OCI-M2 (cell line): Measurements from ENCODE around the gene KCTD21.

Experiments used
- DNase-seq: peaks from one replicate; lab custom pipeline; 2025; ENCODE audit not compliant: unreplicated experiment; lab: John Stamatoyannopoulos, UW

KCTD21 gene

DNA sequence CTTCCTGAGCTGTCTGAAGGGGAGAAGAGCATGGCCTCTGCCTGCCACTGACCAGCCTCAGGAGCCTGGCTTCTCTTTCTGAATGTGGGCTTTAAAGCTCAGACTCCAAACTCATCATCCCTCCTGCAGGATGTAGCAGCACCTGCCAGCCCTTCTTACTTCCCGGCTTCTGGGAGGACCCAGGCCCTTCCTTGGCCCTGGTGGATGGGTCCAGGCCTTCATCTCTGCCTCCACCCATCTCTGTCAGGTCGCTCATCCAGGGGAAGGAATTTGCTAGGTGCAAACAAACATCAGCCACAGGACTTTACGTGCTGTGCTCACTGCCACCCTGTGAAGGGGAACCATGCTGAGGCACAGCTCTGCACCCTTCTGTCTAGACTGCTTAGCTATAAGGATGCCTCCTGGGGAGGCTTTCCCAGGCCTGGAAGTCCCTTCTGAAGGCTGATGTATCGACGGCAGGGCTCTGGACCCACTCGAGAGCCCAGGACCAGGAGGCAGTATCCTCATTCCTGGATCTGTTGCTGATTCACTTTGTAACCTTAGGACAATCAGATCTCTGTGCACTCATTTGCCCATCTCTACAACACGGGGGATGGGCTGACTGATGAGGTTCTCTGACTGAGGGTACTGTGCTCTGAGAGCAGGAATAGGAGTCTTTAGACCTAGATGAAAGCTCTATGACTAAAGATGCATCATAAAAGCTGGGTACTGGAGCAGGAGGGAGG is 31.2 kb upstream of the KCTD21 start:
- no peak for DNase-seq

DNA sequence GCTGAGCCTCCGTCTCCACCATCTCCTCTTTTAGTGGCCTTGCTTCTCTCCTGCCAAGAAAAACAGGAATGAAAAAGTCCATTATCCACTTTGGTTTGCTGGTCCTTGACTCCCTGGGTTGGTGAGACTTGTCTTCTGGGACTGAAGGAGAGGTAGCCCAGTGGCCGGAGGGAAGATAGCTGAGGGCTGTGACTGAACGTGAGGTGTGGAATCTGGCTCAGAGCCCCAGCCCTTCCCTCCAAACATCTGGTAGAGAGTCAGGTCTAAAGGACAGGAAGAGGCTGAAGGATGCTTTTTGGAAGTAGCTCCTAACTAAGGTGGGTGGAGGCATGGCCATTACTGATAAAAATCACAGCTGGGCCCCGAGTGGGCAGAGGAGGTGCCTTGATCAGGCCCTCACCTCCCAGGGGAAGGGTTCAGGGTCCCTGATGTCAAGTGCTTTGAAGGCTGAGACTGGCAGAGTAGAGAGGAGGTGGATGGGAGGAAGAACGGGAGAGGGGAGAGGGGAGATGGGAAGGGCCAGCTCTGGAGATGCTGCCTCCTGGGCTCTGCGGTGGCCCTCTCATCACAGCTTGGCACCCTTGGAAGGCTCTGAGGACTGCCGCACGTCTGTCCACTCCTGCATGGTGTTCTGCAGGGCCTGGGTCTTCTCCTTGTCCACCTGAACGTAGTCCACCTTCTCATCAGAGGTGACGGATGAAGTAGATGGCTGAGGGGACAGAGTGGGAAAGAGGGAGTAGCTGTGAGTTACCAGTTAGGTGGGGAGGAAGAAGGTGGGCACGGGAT is 30.5 kb upstream of the KCTD21 start:
- no peak for DNase-seq

DNA sequence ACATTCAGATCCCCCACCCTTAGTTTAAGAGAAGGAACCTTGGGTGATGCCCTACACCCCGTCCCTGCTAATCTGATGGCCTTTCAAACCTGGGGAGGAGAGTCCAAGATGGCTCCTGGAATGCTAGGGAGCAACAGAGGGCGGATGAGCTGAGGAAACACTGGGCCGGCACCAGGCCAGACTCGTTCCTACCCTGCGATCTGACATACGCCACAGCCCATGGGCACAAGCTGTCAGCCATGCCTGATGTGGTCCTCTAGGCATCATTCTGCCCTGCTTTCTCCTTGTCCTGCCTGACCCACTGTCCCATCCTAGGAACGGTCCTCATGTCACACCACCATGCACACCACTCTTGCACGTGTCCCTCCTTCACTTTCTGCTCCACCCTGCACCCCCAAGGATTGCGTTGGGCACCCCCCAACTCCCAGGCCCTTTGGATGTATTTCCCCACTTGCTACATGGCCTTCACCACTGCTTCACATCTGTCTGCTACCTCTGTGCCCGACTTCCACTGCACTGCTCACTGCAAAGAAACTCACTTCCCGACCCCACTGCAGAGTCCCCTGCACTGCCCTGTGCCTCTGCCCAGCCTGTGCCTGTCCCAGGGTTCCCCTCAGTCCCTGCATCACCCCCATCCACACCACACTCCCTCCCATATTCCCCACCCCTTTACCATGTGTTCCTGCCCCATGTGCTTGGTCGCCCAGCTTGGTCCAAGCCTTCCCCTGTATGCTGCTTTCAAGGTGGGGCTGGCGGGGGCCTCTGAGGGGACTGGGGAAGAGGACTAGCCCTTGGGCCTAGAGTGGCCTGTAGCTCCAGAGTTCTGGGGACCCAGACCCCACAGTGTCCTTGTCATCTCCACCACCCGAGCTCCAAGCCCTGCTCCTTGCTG is 29.5 kb upstream of the KCTD21 start:
- no peak for DNase-seq

DNA sequence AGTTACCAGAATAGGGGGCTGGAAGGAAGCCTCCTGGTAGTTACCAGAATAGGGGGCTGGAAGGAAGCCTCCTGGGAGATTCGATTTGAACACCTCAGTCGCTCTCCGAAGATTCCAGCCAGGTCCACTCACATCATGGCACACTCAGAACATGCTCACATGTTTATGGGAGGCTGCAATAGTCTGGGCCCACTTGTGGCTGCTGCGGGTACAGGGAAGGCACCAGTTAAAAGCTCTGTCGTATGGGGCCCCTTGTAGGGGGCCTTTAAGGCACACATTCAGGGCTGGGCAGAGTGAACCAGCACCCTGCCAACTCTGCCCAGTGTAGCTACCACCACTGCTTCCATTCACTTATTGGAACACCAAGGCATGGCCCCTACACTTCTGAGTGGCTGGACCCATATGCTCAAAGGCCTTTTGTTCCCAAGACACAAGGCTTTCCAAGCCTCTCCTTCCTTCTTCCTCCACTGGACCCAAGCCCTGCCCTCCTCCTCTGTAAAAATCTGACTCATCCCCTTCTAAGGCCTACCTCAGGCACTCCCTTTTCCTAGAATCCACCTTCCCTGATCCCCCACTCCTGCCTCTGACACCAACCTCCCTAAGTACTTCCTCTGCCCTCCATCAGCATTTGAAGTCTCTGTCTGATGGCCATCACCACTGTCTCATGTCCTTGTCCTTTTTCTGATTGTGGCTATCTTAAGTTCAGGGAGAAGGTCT is 28.3 kb upstream of the KCTD21 start:
- DNase-seq = no peak

DNA sequence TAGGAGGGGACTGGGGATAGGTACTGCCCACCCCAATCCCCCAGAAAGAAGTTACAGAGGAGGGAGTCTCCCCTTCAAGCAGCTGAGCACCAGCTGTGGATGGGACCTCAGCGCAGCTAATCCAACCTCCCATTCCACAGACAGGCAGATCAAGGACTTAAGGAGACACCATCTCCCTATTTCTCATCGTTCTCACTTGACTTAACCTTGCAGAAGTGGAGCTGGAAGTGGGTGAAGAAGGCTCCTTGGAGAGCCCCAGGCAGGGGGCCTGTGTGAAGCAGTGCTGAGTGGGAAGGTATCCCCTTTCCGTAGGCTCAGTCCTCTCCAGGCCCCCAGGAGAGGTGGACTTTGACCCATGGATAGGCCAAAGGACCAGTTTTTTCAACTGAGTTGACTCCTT is 27.6 kb upstream of the KCTD21 start:
- DNase-seq = no peak

DNA sequence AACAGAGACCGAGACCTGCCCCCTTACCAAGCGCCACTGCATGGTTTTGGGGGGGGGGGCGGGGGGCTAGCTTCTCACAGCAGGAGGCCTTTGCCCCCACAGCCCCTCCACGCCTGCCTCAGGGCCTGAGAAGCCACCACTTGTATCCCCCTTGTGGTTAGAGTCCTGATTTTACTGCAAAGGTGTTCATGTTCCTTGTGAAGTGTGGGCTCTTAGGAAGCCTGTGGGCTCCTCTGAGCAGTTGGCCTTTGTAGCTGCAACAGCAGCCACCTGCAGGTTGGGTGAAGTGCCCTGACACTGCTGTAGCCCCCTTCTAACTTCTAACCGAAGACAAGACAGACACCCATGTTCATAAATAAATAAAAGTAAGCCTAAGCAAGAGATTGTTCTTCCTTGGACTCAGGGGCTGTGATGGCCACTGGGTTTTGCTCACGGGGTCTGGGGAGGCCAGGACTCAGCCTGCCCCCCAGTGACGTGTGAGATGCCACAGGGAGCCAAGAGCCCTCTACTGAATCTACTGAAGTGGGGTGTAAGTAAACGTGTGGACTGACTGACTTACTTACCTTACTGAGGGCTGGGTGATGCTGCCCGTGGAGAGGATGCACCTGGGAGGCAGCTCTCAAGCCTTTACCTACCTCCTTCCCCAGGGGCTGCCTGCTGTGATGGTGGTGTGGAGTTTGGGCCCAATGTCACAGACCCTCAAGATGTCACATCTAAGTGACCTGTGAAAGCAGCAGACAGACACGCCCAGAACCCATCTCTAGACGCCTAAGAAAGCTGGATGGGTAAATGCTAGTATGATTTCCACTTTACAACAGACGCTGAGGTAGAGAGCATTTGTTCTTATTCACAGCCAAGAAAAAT is 26.1 kb upstream of the KCTD21 start:
- DNase-seq = no peak

DNA sequence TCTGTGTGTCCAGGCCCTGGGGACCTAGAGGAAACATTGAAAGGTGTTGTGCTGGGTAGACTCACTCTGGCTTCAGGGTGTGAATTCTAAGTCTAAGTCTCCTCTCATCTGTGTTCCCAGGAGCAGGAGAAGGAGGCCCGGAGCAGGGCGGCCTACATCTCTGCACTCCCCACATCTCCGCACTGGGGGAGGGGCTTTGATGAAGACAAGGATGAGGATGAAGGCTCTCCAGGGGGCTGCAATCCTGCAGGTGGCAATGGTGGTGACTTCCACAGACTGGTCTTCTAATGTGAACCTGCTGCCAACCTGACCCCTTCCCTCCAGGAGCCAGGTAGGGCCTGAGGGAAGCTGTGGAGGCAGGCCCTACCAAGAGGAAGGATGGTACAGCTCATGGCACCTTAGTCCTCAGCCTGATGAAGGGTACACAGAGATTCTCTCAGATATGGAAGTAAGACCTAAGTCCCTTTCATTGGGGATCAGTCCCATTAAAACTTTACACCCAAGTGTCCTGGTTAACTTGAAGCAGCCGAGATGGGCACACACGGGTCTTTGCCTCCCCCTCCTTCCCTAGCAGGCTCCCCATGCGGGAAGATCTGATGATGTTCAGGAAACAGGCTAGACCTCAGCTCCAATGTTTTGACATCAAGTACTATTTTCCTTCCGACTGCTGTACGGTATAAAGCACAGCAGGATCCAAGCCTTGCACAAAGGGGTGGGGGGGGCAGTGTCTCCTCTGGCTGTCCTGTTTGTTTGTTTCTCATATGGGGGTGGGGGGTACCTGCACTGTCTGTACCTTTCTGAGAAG is 25.3 kb upstream of the KCTD21 start:
- no peak for DNase-seq

DNA sequence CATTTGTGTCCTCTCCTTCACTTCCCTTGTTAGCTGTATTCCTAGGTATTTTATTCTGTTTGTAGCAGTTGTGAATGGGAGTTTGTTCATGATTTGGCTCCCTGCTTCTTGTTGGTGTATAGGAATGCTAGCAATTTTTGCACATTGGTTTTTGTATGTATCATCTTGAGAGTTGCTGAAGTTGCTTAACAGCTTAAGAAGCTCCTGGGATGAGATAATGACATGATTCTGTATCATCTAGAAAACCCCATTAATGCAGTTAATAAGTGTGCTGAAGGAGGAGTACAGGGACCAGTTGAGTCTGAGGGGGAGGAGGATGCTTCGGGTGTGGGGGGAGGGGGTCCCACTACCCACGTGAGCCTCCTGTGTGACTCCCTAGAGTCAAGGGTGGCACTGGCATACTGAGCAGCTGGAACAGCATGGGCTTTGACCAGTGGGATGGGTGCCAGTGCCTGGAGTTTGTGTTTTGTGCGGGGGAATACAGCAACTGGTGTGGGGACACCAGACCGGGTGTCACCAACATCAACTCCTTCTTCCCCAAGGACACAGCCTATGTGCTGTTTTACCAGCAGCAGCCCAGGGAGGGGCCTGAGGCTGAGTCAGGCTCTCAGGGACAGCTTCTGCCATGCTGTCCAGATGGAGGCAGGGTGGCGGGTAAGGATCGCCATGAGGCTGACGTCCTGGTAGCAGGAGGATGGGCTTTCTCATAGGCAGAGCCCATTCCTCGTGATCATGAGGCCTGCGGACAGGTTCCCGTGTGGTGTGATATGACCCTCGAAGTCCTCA is 24.4 kb upstream of the KCTD21 start:
- DNase-seq = no peak

DNA sequence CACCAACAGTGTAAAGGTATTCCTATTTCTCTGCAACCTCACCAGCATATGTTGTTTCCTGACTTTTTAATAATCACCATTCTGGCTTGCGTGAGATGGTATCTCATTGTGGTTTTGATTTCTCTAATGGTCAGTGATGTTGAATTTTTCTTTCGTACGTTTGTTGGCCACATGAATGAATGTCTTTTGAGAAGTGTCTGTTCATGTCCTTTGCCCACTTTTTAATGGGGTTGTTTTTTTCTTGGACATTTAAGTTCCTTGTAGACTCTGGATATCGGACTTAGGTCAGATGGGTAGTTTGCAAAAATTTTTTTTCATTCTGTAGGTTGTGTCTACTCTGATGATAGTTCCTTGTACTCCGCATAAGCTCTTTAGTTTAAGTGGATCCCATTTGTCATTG is 23.1 kb upstream of the KCTD21 start:
- no peak for DNase-seq

DNA sequence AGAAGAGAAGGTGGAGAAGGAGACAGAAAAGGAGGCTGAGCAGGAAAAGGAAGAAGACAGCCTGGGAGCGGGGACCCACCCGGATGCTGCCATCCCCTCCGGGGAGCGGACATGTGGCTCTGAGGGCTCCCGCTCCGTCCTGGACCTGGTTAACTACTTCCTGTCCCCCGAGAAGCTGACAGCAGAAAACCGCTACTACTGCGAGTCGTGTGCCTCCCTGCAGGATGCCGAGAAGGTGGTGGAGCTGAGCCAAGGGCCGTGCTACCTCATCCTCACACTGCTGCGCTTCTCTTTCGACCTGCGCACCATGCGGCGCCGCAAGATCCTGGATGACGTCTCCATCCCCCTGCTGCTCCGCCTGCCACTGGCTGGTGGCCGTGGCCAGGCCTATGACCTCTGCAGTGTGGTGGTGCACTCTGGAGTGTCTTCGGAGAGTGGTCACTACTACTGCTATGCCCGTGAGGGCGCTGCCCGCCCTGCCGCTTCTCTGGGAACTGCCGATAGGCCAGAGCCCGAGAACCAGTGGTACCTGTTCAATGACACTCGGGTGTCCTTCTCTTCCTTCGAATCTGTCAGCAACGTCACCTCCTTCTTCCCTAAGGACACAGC is 21.7 kb upstream of the KCTD21 start:
- DNase-seq = no peak

DNA sequence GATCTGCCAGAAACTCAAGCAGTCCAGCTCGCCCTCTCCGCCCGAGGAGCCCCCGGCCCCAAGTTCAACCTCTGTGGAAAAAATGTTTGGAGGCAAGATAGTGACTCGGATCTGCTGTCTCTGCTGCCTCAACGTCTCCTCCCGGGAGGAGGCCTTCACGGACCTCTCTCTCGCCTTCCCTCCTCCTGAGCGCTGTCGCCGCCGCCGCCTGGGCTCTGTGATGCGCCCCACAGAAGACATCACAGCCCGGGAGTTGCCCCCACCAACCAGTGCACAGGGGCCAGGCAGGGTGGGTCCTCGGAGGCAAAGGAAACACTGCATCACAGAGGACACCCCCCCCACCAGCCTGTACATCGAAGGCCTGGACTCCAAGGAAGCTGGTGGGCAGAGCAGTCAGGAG is 21.1 kb upstream of the KCTD21 start:
- no peak for DNase-seq

DNA sequence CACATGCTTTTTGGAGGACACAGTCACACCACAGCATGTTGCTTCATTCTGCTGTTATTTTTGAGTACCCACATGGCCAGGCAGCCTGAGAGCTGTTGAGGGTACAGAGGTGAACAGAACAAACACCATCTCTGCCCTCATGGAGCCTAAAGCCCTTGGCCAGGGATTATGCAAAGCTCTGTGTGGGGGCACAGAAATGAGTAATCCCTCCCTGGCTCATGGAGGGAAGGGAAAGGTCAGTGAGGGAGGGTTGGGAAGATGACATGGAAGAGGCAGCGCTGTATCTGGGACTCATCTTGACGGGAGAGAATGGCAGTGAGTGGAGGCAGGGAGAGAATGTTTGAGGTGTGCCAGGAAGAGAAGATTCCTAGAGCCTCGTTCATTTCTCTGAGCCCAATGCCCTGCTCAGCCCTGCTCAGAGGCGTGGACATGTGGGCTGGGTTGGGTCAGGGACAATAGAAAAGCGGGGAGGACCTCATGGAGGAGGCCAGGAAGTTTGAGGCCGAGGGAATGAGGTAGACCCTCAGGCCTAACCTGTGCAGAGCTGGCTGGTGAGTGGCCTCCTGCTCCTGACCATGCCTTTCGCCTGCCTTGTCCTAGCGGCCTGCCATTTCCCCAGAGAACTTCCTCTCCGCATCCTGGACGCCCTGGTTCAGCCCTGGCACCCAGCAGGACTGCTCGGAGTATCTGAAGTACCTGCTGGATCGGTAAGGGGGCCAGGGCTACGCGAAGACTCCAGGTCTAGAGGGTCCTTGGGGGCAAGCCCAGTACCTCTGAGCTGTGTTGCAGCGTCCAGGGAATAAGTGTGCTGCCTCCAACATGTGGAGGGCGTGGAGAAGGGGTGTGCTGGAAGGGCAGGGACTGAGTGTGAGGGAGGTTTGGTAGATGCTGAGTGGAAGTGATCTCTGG is 20.1 kb upstream of the KCTD21 start:
- DNase-seq = no peak

DNA sequence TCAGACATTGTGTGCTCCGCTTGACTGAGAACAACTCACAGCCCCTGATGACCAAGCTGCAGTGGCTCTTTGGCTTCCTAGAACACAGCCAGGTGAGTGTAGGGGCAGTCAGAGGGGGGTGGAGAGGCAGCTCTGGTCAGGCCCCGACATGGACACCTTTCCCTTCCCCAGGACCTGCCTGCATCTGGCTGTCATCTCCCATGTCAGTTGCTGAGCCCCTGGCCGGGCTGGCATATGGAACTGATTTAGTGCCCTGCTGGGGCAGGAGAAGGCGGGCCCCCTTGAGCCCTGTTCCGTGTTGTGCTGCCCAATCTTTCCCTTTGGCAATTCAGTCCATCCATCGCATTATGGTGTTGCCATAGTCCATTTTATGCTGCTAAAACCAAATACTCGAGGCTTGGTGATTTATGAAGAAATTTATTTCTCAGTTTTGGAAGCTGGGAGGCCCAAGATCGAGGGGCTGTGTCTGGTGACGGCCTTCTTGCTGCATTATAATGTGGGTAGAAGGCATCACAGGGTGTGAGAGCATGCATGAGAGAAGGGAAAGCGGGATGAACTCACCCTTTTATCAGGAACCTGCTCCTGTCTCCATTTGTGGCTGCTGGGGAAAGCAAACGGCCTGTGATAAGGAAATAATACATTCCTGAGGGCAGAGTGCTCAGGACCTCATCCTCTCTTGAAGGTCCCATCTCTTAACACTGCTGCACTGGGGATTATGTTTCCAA is 19.3 kb upstream of the KCTD21 start:
- no peak for DNase-seq

DNA sequence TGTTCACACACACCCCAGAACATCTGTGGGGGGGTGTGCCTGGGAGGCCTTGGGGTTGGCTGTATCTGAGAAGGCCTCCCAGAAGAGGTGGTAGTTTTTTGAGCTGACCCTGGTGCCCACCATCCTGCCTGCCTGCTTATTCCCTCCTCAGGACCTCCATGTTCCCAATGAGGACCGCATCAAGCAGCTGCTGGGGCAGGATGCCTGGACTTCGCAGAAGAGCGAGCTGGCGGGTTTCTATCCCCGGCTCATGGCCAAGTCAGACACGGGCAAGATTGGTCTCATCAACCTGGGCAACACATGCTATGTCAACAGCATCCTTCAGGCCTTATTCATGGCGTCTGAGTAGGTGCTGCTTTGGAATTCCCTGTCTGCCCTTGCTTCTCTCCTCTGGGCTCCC is 17.3 kb upstream of the KCTD21 start:
- no peak for DNase-seq

DNA sequence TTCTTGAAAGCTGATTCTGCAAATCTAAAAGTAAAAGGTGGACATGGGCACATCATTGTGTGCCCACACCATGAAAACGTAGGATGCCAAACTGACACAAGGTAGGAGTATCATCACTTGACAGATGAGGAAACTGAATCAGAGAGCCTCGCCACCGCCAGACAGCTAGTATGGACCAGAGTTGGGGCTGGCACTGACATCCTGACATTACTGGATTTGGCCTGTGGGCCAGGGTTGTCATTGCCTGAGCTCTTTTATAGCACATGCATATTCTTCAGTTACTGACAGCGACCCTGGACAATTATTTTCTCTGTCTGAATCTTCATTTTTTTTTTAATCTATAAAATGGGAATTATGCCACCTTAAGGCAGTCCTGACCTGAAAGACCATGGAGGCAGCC is 16.8 kb upstream of the KCTD21 start:
- no peak for DNase-seq

DNA sequence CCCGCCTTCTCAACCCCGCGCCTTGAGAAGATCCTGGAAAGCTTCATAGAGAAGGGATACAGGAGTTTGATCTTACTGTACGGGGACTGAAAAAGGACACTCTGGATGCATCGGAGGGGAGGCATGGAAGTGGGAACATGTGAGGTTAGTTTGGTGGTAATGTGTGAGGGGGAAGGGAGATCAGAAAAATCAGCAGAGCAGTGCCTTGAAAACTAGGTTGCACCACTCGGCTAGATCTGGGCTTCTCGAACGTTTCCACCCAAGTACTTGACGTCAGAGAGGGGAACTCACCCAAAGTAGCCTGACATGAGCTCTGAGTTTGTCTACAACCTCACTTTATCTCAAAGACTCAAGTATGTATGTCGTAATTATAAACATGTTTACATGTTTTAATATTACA is 14.8 kb upstream of the KCTD21 start:
- DNase-seq = no peak
